H4 (cell line): ENCODE data around the gene TNNT2. TPM values are rescaled to one million over a fixed set of nuclear protein-coding genes. Genes with fewer than 3 reads are reported as not detected.

Source experiments
- DNase-seq: peaks from one replicate; pipeline ENCODE4 v3.0.0-alpha.2; 2015; ENCODE audit warnings: low spot score
- total RNA-seq: library from RNA; depleted of rRNA; stranded (reverse); fragments of >200 nt; shearing (Covaris generic); gene quantifications from 2 replicates; pipeline ENCODE4 v1.2.3, GENCODE V29; 2014

The TNNT2 gene
- total RNA-seq, 1 experiment from 2014 or later, result not detected

- DNase-seq, result no peak
Observed at GRCh38 chr1:201403359-201403758, 25.9 kb upstream of the TNNT2 start.

DNA sequence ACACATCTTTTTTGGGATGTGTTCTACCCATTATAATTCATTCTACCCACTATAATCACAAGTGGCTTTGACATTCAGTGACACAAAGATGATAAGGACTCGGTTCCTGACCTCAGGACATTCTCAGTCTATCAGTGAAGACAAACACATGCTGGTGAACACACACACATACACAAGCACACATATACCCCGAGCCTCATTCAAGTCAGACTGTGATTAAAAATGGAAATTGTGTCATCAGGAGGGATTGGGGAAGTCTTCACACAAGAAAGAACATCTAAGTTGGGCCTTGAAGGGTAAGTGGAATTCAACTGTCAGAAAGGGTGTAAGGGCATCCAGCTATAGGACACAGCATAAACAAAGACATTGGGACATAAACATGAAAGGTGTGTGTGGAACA is 24.2 kb upstream of the TNNT2 start:
- DNase-seq, result no peak

GRCh38 chr1:201400852-201401230 is 23.4 kb upstream of the TNNT2 start:
- no peak for DNase-seq

GRCh38 chr1:201400212-201400851 is 22.9 kb upstream of the TNNT2 start:
- DNase-seq, result no peak

GRCh38 chr1:201399352-201400126 is 22.1 kb upstream of the TNNT2 start:
- no peak for DNase-seq

DNA sequence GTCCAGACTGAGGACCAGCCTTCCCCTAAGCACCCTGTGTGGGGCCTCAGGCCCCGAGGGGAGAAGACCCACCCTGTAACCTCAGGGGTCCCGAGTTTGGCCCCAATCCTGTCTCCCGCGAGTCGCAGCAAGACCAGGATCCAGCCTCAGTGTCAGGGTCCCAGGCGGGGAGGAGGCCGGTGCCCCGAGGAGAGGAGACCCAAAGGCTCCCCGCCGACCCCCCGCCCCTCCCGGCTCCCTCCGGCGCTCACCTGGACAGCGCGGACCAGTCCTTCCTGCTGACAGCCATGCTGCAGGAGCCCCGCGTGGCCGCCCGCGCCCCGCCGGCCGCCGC is 21.5 kb upstream of the TNNT2 start, which contains the start of gene LAD1:
LAD1 (minus strand) TSS at position 307 of the 334 bp plus-strand sequence; CDS start at position 289, 18 bp downstream.
- no peak for DNase-seq

DNA sequence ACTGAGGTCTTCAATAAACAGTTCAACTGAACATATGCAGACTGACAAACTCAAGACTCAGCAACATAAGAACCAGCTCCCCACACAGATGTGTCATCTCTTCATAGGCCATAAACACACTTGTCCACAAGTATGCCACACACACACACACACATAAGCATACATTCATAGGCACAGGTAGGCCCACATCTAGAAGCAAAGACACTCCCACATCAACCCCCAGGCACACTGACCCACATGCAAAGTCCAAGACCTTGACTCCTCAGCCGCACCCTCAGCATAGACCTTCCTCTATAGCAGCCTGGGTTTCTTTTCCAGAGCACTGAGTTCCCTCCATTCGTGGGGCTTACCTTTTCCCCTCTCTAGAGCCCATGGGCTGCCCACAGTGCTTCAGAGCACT is 20.2 kb upstream of the TNNT2 start:
- no peak for DNase-seq

- peak; percentile 16 for DNase-seq
Observed at GRCh38 chr1:201396861-201397464, 19.5 kb upstream of the TNNT2 start.

GRCh38 chr1:201395936-201396335 is 18.5 kb upstream of the TNNT2 start:
- no peak for DNase-seq

DNA sequence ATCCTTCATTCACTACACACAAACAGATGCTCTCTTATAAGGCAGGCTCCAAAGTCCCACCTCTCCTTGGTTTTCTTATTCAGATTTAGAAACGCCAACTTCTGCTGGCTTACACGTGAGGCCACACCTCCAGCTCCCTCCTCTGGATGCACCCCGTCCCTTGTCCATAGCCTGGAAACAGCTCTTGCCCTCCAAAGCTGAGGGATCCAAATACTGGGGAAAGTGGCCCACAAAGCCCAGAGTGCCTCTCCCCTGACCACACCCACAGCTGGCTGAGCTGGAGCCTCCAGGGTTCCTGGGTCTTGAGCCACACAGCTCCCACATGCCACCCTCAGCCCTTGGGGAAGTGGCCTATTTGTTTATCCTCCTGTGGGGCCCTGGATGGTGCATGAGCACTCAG is 17.1 kb upstream of the TNNT2 start:
- no peak for DNase-seq

DNA sequence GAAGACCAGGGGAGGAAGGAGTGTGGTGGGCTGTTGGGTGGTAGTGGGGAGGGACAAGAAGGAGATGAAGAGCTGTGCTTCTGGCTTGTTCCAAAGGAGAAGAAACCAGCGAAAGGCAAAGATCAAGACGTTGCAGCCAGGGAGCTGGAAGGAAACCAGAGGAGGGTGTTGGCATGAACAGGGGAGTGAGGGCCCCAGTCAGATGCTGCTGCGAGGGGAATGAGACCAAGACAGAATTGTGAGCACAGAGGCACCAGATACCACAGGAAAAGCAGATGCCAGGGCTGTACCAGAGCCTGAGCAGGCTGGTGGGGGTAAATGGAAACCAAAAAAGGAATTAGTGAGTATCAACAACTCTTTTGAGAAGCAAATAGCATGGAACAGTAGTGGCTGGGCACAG is 15.6 kb upstream of the TNNT2 start:
- DNase-seq, result no peak

DNA sequence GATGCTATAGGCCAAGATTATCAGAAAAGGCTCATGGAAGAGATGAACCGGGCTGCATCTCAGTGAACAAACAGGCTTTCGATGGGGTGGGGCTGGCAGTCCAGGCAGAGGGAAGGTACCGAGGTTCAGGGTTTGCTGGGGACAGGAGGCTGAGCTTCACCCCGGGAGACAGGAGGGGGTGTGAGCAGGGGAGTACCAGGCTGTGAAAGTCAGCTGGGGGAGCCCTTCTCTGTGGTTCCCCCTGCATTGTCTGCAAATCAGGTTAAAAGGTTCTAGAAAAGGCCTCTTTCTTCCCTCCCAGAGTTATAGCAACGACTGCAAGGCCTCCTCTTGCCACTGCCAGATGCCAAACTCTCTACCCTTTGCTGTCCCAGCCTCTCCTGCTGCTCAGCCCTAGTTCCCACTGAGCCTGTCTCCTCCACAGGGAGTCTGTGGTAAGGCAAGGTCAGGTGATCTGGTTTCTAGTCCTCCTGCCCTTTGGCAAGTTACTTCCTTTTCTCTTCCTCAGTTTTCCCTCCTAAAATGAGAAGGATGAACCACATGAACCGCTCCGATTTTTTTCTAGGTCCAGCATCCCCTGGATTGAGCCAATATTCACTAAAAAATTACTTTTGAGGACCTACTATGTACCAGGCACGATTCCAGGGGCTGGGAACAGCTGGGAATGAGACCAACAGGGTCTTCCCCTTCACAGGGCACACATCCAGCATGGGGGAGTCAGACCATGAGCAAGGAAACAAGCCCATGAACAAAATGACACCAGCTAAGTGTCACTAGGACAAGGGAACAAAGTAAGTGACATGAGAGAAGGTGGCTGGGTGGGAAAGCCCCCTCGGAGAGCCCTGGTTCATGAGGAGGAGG is 14.4 kb upstream of the TNNT2 start:
- peak; percentile 39 for DNase-seq

DNA sequence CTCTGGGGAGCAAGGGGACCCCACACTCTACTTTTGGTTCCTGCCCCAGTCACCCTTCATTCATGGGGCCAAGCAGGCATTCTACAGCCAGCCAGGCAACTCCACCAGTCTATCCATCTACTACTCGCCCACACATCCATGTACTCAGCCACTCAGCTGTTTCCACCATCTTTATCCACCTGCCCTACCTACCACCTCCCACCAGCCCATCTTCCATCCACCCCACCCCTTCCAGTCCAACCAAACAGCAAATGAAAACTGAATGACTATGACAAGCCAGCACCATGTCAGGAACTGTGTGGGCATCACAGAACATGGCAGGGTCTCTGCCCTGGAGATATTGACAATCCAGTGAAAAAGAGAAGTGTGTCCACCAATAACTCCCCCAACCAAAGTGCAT is 13.7 kb upstream of the TNNT2 start:
- no peak for DNase-seq

GRCh38 chr1:201389051-201389450 is 11.6 kb upstream of the TNNT2 start:
- no peak for DNase-seq

DNA sequence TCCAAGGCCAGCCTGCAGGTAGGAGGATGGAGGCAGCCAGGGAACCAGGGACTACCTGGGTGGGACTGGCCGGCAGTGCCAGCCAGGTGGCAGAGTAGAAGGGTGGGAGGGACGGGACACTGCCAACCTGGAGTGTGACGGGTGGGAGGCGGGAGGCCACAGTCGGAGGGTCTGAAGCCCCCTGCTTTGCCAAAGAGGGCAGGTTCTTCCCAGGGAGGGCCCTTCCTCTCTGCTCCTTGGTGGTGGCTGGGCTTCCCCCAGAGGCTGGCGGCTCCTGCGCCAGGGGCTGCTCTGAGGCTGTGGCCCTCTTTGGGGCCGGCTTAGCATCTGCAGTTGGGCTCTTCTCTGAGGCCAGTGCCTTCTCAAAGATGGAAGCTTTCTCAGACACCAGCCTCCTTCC is 8.7 kb upstream of the TNNT2 start:
- DNase-seq, result no peak

- DNase-seq, result peak; percentile 41
Observed at GRCh38 chr1:201385299-201385891, 7.9 kb upstream of the TNNT2 start.

GRCh38 chr1:201384406-201384782 is 6.9 kb upstream of the TNNT2 start:
- DNase-seq, result no peak

- DNase-seq, result peak; percentile 47
Observed at GRCh38 chr1:201383647-201384405, 6.3 kb upstream of the TNNT2 start.

DNA sequence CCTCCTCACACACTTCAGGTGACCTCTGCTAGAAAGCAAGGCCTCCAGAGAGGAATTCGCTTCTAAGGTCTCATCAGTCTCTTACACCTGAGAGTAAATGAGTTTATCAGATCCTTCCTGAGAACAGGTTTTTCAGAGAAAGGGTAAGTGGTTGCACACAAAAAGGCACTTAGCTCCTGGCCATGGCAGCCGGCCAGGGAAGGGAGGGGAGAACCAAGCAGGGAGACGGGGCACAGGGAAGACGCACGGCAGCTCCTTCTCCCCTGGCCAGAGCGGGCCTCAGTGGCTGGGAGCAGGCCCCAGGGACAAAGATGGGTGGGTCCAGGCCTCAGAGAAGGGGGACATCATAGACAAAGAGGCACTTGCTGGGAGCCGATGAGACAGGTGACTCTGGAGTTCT is 3.6 kb upstream of the TNNT2 start:
- no peak for DNase-seq

- no peak for DNase-seq
Observed at GRCh38 chr1:201379733-201380242, 2.3 kb upstream of the TNNT2 start.

- DNase-seq, result no peak
Observed at GRCh38 chr1:201378804-201379203, 1.3 kb upstream of the TNNT2 start.
